Endodermal cell (in vitro differentiated cells): ENCODE measurements around the gene TSNAXIP1. TPM values are rescaled to one million over a fixed set of nuclear protein-coding genes. Genes with fewer than 3 reads are reported as not detected.

Experiments used
- DNase-seq: peaks from one replicate; pipeline ENCODE4 v3.0.0-alpha.2; 2017
- H3K27ac ChIP-seq: 2 replicates; pipeline ENCODE4 v1.5.1; 2013; ENCODE audit warnings: mild to moderate bottlenecking, low read depth, low read length, moderate library complexity
- H3K27me3 ChIP-seq: 2 replicates; pipeline ENCODE4 v1.6.1; 2013; ENCODE audit warnings: mild to moderate bottlenecking, low read length, moderate library complexity; ENCODE audit not compliant: insufficient read depth, control insufficient read depth, poor library complexity, severe bottlenecking
- H3K36me3 ChIP-seq: 2 replicates; pipeline ENCODE4 v1.7.0; 2013; ENCODE audit warnings: mild to moderate bottlenecking, low read length, moderate library complexity; ENCODE audit not compliant: control insufficient read depth, insufficient read depth
- H3K4me1 ChIP-seq: one replicate; pipeline ENCODE4 v1.7.0; 2013; ENCODE audit warnings: low read length; ENCODE audit not compliant: control insufficient read depth, insufficient read depth
- H3K4me3 ChIP-seq: 2 replicates; pipeline ENCODE4 v1.5.1; 2013; ENCODE audit warnings: mild to moderate bottlenecking, low read length, moderate library complexity
- H3K9ac ChIP-seq: 2 replicates; pipeline ENCODE4 v1.6.1; 2013; ENCODE audit warnings: mild to moderate bottlenecking, low read length, moderate library complexity; ENCODE audit not compliant: poor library complexity, severe bottlenecking; ENCODE audit errors: extremely low read depth
- H3K9me3 ChIP-seq: 2 replicates; pipeline ENCODE4 v1.6.1; 2013; ENCODE audit warnings: mild to moderate bottlenecking, low read length, moderate library complexity; ENCODE audit not compliant: control insufficient read depth
- H3K27ac Mint-ChIP-seq: 2 replicates; pipeline ENCODE4 v1.8.0; 2020; ENCODE audit warnings: mixed read lengths
- H3K27me3 Mint-ChIP-seq: 2 replicates; pipeline ENCODE4 v1.8.0; 2021; ENCODE audit warnings: mild to moderate bottlenecking, mixed read lengths; ENCODE audit not compliant: insufficient read depth
- H3K36me3 Mint-ChIP-seq: 2 replicates; pipeline ENCODE4 v1.8.0; 2020; ENCODE audit warnings: low read depth, mixed read lengths
- H3K4me1 Mint-ChIP-seq: 2 replicates; pipeline ENCODE4 v1.8.0; 2020; ENCODE audit warnings: mixed read lengths
- H3K4me3 Mint-ChIP-seq: 2 replicates; pipeline ENCODE4 v1.8.0; 2020; ENCODE audit warnings: mild to moderate bottlenecking, moderate library complexity, mixed read lengths
- H3K9me3 Mint-ChIP-seq: 2 replicates; pipeline ENCODE4 v1.8.0; 2020; ENCODE audit warnings: mild to moderate bottlenecking, mixed read lengths
- WGBS, 2 experiments: methylation state at CpG; one replicate each; pipeline versions ENCODE4 v1.1.5 to v1.1.7; 2013; ENCODE audit warnings: missing lambda C conversion rate in 2 of 2, mixed read lengths in 1 of 2; ENCODE audit not compliant: insufficient coverage in 1 of 2, insufficient read length in 1 of 2; 5-methylcytosine and 5-hydroxymethylcytosine counted together
- total RNA-seq, 2 donors: library from RNA; stranded (reverse); fragmentation: NEBNext Ultra II Directional in 1 of 2; extraction: Animal tissue kit (Norgen Biotek cat#: 25700) in 1 of 2; gene quantifications; 2 replicates in 1 of 2; 3 replicates in 1 of 2; pipeline ENCODE4 v1.2.1, GENCODE V29; 2021
- TF ChIP-seq, protein P1 (sequence below): fragments of 200-600 bp; sonication (generic); conservative IDR thresholded peaks from 2 replicates; pipeline ENCODE4 v1.5.0; 2021; ENCODE audit warnings: antibody characterized with exemption, mild to moderate bottlenecking

Gene TSNAXIP1
- total RNA-seq, 2 donors from 2014 or later: 2.8 to 3.2 TPM

GRCh38 chr16:67871256-67871655 lies 64.6 kb downstream of the TSNAXIP1 start:
- no peak overlapping the region for H3K27ac Mint-ChIP-seq
- H3K4me1 Mint-ChIP-seq: peaks cover 13% of the 10 kb centered on the region
- 85 to 100% methylated on average over 2 to 3 of the region's 3 CpGs for WGBS, 2 experiments
- H3K27ac ChIP-seq: no peak overlapping the region
- H3K9me3 Mint-ChIP-seq: no peaks in the 10 kb centered on the region
- H3K4me1 ChIP-seq: no peaks in the 10 kb centered on the region
- H3K27me3 ChIP-seq: no peaks in the 10 kb centered on the region
- H3K4me3 ChIP-seq: no peak overlapping the region
- H3K27me3 Mint-ChIP-seq: no peaks in the 10 kb centered on the region
- H3K9me3 ChIP-seq: no peaks in the 10 kb centered on the region
- H3K36me3 Mint-ChIP-seq: peaks cover 31% of the 10 kb centered on the region
- peaks cover 58% of the 10 kb centered on the region for H3K36me3 ChIP-seq
- no peak for DNase-seq
- TF ChIP-seq, protein P1, sequence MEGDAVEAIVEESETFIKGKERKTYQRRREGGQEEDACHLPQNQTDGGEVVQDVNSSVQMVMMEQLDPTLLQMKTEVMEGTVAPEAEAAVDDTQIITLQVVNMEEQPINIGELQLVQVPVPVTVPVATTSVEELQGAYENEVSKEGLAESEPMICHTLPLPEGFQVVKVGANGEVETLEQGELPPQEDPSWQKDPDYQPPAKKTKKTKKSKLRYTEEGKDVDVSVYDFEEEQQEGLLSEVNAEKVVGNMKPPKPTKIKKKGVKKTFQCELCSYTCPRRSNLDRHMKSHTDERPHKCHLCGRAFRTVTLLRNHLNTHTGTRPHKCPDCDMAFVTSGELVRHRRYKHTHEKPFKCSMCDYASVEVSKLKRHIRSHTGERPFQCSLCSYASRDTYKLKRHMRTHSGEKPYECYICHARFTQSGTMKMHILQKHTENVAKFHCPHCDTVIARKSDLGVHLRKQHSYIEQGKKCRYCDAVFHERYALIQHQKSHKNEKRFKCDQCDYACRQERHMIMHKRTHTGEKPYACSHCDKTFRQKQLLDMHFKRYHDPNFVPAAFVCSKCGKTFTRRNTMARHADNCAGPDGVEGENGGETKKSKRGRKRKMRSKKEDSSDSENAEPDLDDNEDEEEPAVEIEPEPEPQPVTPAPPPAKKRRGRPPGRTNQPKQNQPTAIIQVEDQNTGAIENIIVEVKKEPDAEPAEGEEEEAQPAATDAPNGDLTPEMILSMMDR: no peak
- H3K9ac ChIP-seq: no peak overlapping the region
- H3K4me3 Mint-ChIP-seq: no peak overlapping the region

GRCh38 chr16:67872131-67872630 lies 65.5 kb downstream of the TSNAXIP1 start:
- H3K27me3 Mint-ChIP-seq: no peaks in the 10 kb centered on the region
- H3K4me3 Mint-ChIP-seq: peak overlapping the region; percentile 84
- TF ChIP-seq, protein P1: no peak
- no peaks in the 10 kb centered on the region for H3K4me1 ChIP-seq
- peaks cover 34% of the 10 kb centered on the region for H3K36me3 Mint-ChIP-seq
- H3K27ac ChIP-seq: peak overlapping the region; percentile 48
- peak overlapping the region; percentile 91 for H3K9ac ChIP-seq
- H3K9me3 Mint-ChIP-seq: no peaks in the 10 kb centered on the region
- no peaks in the 10 kb centered on the region for H3K27me3 ChIP-seq
- H3K36me3 ChIP-seq: peaks cover 56% of the 10 kb centered on the region
- peaks cover 13% of the 10 kb centered on the region for H3K4me1 Mint-ChIP-seq
- peak overlapping the region; percentile 66 for H3K27ac Mint-ChIP-seq
- H3K9me3 ChIP-seq: no peaks in the 10 kb centered on the region
- peak overlapping the region; percentile 88 for H3K4me3 ChIP-seq
- DNase-seq: no peak
- 89 to 91% methylated on average over 1 to 2 of the region's 2 CpGs for WGBS, 2 experiments

- no peaks in the 10 kb centered on the region for H3K27me3 ChIP-seq
- TF ChIP-seq, protein P1: no peak
- whole genome bisulfite sequencing, 2 experiments: 6 to 7% methylated on average over 21 to 72 of the region's 72 CpGs
- peak within 1 kb of the TSS; percentile 84 for H3K4me3 Mint-ChIP-seq
- H3K9me3 Mint-ChIP-seq: no peaks in the 10 kb centered on the region
- peak within 1 kb of the TSS; percentile 91 for H3K9ac ChIP-seq
- peak within 1 kb of the TSS; percentile 63 for H3K27ac ChIP-seq
- no peaks in the 10 kb centered on the region for H3K9me3 ChIP-seq
- peak within 1 kb of the TSS; percentile 91 for H3K27ac Mint-ChIP-seq
- peak; percentile 90 for DNase-seq
- no peaks in the 10 kb centered on the region for H3K27me3 Mint-ChIP-seq
- H3K4me3 ChIP-seq: peak within 1 kb of the TSS; percentile 88
- peaks cover 37% of the 10 kb centered on the region for H3K36me3 Mint-ChIP-seq
- H3K4me1 Mint-ChIP-seq: peaks cover 13% of the 10 kb centered on the region
- no peaks in the 10 kb centered on the region for H3K4me1 ChIP-seq
- peaks cover 56% of the 10 kb centered on the region for H3K36me3 ChIP-seq
These were observed 66.1 kb downstream of the TSNAXIP1 start, which contains the start of gene EDC4 for GRCh38 chr16:67872631-67873434. TSS of gene EDC4 (plus strand) at chr16:67873052. CDS start at chr16:67873262, 210 bp downstream.
